ENCODE results near the gene HCAR3.
"Not testable (repeated sequence)": the region's sequence is repeated elsewhere in the genome, so short reads cannot be mapped to it uniquely, and the experiment has no call there.

GRCh38 chr12:122676781-122677180, 39.8 kb downstream of the HCAR3 start:
- TF ChIP-seq POLR2A, CTCF, EP300 (IDR thresholded peaks at IDR 0.05): not testable (repeated sequence)
